ENCODE data around the gene PIGU. TPM values are rescaled to one million over a fixed set of nuclear protein-coding genes. Genes with fewer than 3 reads are reported as not detected.

The PIGU gene
- total and polyA plus RNA-seq, 2 of the 13 experiments (the other 11 are each of a cell fraction or from before 2014, with no cell fraction given), result 45.5 to 231 TPM

DNA sequence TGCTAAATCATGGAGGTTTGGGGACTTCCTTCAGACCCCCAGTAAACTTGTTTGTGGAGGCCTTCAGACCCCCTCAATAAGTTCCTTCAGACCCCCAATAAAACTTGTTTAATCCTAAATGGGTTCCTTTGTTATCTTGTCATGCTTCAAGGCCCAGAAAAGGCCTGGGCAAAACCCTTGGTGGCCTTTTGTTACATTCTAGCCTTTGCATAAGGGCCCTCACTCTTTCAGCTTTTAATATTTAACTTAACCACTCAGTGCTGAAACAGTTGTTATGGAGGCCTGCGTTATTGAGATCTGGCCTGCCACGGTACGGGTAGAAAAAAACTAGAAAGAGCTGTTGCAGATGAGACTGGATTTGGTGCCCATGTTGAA is 165.0 kb downstream of the PIGU start (continued):
- TF ChIP-seq, protein P1, sequence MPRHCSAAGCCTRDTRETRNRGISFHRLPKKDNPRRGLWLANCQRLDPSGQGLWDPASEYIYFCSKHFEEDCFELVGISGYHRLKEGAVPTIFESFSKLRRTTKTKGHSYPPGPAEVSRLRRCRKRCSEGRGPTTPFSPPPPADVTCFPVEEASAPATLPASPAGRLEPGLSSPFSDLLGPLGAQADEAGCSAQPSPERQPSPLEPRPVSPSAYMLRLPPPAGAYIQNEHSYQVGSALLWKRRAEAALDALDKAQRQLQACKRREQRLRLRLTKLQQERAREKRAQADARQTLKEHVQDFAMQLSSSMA (CRISPR knock-in tag; IDR thresholded peaks at IDR 0.05), result no peak
- TF ChIP-seq, protein P2, sequence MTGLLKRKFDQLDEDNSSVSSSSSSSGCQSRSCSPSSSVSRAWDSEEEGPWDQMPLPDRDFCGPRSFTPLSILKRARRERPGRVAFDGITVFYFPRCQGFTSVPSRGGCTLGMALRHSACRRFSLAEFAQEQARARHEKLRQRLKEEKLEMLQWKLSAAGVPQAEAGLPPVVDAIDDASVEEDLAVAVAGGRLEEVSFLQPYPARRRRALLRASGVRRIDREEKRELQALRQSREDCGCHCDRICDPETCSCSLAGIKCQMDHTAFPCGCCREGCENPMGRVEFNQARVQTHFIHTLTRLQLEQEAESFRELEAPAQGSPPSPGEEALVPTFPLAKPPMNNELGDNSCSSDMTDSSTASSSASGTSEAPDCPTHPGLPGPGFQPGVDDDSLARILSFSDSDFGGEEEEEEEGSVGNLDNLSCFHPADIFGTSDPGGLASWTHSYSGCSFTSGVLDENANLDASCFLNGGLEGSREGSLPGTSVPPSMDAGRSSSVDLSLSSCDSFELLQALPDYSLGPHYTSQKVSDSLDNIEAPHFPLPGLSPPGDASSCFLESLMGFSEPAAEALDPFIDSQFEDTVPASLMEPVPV (CRISPR knock-in tag; IDR thresholded peaks at IDR 0.05), result peak; percentile 36; the same call in 1 of the 2 replicates
- TF ChIP-seq ZNF224 (CRISPR knock-in tag; IDR thresholded peaks at IDR 0.05) (no peak), MEIS2 (CRISPR knock-in tag; IDR thresholded peaks at IDR 0.05) (no peak), ZNF746 (CRISPR knock-in tag; IDR thresholded peaks at IDR 0.05) (no peak), FOSL1 (CRISPR knock-in tag; IDR thresholded peaks at IDR 0.05; ENCODE audit: borderline replicate concordance) (no peak), ZNF644 (CRISPR knock-in tag; IDR thresholded peaks at IDR 0.05; ENCODE audit: low read depth) (peak; percentile 79), ZNF354B (CRISPR knock-in tag; IDR thresholded peaks at IDR 0.05) (no peak), ZNF317 (CRISPR knock-in tag; IDR thresholded peaks at IDR 0.05) (0 out of 2 replicates have a peak, but pooled peaks have one; percentile 26), ZNF30 (CRISPR knock-in tag; IDR thresholded peaks at IDR 0.05) (no peak), NR2C2 (CRISPR knock-in tag; IDR thresholded peaks at IDR 0.05; ENCODE audit: borderline replicate concordance) (no peak), RBAK (CRISPR knock-in tag; IDR thresholded peaks at IDR 0.05) (no peak), RBM22 (optimal IDR thresholded peaks at IDR 0.05; ENCODE audit: low read length) (no peak), CHD4 (IDR thresholded peaks at IDR 0.05; ENCODE audit: borderline replicate concordance, low read length) (no peak), PRPF4 (IDR thresholded peaks at IDR 0.05; ENCODE audit: low read depth, low read length, poor library complexity, severe bottlenecking) (no peak), MXI1 (IDR thresholded peaks at IDR 0.05; ENCODE audit: borderline replicate concordance, low read depth, low read length) (no peak), CBX5 (CRISPR knock-in tag; IDR thresholded peaks at IDR 0.05; ENCODE audit: borderline replicate concordance) (no peak), ZSCAN22 (CRISPR knock-in tag; IDR thresholded peaks at IDR 0.05) (no peak), YEATS2 (CRISPR knock-in tag; IDR thresholded peaks at IDR 0.05; ENCODE audit: borderline replicate concordance) (no peak; the same call in 1 of the 2 replicates), ZSCAN9 (CRISPR knock-in tag; IDR thresholded peaks at IDR 0.05; ENCODE audit: borderline replicate concordance) (no peak), ZKSCAN8 (CRISPR knock-in tag; IDR thresholded peaks at IDR 0.05; ENCODE audit: borderline replicate concordance) (no peak)
- TF ChIP-seq, protein P3, sequence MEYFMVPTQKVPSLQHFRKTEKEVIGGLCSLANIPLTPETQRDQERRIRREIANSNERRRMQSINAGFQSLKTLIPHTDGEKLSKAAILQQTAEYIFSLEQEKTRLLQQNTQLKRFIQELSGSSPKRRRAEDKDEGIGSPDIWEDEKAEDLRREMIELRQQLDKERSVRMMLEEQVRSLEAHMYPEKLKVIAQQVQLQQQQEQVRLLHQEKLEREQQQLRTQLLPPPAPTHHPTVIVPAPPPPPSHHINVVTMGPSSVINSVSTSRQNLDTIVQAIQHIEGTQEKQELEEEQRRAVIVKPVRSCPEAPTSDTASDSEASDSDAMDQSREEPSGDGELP (IDR thresholded peaks at IDR 0.05; ENCODE audit: borderline replicate concordance, low read depth), result no peak
- TF ChIP-seq, protein P4, sequence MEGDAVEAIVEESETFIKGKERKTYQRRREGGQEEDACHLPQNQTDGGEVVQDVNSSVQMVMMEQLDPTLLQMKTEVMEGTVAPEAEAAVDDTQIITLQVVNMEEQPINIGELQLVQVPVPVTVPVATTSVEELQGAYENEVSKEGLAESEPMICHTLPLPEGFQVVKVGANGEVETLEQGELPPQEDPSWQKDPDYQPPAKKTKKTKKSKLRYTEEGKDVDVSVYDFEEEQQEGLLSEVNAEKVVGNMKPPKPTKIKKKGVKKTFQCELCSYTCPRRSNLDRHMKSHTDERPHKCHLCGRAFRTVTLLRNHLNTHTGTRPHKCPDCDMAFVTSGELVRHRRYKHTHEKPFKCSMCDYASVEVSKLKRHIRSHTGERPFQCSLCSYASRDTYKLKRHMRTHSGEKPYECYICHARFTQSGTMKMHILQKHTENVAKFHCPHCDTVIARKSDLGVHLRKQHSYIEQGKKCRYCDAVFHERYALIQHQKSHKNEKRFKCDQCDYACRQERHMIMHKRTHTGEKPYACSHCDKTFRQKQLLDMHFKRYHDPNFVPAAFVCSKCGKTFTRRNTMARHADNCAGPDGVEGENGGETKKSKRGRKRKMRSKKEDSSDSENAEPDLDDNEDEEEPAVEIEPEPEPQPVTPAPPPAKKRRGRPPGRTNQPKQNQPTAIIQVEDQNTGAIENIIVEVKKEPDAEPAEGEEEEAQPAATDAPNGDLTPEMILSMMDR (CRISPR knock-in tag; IDR thresholded peaks at IDR 0.05), result no peak
- TF ChIP-seq, protein P5, sequence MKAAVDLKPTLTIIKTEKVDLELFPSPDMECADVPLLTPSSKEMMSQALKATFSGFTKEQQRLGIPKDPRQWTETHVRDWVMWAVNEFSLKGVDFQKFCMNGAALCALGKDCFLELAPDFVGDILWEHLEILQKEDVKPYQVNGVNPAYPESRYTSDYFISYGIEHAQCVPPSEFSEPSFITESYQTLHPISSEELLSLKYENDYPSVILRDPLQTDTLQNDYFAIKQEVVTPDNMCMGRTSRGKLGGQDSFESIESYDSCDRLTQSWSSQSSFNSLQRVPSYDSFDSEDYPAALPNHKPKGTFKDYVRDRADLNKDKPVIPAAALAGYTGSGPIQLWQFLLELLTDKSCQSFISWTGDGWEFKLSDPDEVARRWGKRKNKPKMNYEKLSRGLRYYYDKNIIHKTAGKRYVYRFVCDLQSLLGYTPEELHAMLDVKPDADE (CRISPR knock-in tag; IDR thresholded peaks at IDR 0.05), result no peak
- TF ChIP-seq, protein P6, sequence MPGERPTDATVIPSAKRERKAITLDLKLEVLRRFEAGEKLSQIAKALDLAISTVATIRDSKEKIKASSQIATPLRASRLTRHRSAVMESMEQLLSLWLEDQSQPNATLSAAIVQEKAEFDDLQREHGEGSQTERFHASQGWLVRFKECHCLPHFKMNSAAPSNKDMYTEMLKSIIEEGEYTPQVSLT (CRISPR knock-in tag; IDR thresholded peaks at IDR 0.05; ENCODE audit: borderline replicate concordance, low read depth), result no peak
